ENCODE results near the gene IGFBP2.
"Not testable (repeated sequence)": the region's sequence is repeated elsewhere in the genome, so short reads cannot be mapped to it uniquely, and the experiment has no call there.

The IGFBP2 gene, protein sequence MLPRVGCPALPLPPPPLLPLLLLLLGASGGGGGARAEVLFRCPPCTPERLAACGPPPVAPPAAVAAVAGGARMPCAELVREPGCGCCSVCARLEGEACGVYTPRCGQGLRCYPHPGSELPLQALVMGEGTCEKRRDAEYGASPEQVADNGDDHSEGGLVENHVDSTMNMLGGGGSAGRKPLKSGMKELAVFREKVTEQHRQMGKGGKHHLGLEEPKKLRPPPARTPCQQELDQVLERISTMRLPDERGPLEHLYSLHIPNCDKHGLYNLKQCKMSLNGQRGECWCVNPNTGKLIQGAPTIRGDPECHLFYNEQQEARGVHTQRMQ

DNA sequence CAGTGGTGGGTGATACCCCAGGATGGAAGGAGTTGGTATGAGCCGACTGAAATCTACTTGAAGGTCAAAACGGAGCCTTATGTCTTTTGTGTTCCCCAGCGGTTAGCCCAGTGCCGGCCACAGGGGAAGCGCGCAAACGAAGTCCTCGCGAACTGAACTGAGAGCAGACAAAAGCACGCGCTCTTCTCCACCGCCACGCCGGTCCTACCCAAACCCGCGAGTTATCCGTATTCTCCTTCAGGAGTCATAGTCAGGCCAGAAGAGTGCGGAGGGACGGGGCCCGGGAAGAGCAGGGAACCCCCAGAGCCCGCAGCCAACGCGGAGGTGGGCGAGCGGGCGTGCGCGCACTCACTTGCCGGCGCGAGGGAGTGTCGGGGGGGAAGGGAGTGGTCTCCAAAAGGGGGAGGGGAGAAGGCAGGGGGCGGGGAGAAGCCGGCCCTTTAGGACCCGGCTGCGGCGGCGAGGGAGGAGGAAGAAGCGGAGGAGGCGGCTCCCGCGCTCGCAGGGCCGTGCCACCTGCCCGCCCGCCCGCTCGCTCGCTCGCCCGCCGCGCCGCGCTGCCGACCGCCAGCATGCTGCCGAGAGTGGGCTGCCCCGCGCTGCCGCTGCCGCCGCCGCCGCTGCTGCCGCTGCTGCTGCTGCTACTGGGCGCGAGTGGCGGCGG, at the start of gene IGFBP2:
Gene IGFBP2, plus strand, starts transcription at position 469 of the 664 bp plus-strand sequence. Its CDS starts 104 bp downstream, at position 573.
- no peak for DNase-seq

DNA sequence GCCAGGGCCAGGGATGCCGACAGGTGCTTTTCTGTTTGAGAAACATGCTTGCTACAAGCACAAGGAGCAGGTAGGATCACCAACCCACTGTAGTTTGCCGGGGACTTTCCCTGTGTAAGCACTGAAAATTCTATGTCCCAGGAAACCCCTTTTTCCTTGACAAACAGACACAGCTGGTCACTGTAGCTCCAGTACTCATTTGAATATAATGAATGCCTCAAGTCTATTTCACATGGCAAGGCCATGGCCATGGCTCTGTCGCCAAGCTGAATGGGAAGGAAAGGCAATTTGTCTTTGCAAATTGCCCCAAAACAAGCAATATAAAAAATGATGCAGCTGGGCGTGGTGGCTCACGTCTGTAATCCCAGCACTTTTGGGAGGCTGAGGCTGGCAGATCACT, 49.6 kb upstream of the IGFBP2 start:
- no peak for DNase-seq

DNA sequence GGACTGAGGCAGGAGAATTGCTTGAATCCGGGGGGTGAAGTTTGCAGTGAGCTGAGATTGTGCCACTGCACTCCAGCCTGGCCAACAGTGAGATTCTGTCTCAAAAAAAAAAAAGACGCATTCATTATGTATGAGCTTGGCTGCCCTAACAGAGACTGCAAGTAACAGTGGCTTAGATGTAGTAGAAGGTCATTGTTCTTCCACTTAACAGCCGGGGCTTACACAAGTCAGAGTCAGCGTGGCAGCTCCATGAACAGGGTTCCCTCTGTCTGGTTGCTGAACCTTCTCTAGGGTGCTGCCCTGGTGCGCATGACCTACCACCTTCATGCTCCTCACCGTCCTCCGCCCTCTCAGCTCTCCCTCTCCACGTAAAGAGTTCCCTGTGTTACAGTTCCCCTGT, 49.1 kb upstream of the IGFBP2 start:
- no peak for DNase-seq

DNA sequence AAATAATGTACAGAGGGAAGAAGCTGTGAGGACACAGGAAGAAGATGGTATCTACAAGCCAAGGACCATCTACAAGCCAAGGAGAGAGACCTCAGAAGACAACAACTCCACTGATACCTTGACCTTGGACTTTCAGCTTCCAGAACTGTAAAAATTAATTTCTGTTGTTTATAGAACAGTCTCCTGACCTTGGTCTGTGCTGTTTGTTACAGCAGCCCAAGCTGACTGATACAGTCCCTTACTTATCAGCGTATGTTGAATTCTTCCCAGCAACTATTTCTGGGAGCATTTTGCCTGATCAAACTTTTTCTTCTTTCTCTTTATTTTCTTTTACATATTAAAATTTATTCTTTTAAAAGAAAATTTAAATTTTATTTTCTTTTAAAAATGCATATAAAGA, 47.8 kb upstream of the IGFBP2 start:
- no peak for DNase-seq

DNA sequence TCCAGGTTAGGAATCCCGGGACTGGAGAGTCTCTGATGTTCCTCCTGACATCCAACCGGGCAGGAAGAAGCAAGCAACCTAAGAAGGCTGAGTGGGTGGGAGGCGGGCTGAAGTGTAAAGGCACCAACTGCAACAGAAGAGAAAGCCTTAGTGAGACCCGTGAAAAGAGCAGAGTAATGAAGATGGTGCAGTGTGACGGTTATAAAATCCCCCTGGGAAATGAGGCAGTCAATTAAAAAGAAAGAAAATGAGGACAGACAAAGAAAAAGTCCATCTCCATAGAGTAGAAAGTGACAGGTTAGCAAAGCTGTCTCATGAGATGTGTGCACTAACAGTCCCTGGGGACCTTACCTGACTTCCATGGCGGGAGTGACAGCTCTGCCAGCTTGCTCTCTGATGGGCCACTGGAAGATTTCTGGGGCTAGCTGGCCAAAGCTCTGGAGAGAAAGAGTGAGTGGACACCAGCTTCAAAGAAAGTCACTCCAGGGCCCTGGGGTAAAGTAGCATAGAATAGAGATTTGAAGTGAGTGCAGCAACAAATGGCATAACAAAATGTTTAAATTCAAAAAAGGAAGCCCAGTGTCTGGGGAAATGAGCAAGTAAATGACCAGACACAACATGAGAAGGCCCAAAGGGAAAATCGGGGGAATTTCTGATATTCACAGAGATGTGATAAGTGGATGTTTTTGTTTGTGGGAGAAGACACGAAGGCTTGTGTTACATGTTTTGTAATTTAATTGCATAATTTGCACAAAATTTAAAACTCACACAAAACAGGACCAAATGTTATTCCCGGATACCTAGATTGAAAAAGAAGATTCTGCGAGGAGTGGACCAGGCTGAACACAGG, 44.1 kb upstream of the IGFBP2 start:
- no peak for DNase-seq

DNA sequence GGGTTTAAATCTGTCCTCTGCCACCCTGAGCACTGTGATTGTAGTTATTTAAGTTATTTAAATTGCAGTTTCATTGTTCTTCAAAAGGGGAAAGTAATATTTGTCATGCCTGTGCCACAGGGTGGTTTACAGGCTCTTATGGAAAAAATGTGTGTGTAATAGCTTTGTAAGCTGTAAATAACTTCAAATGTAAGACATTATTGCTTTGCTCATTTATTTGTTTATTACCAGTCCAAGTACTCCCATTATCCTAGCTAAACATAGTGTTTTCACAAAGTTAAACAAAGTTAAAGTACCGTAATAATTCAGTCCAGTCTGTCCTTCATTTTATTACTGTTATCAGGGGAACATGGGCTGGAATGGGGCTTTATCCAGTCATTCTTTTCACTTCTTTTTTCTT, 43.4 kb upstream of the IGFBP2 start:
- no peak for DNase-seq

DNA sequence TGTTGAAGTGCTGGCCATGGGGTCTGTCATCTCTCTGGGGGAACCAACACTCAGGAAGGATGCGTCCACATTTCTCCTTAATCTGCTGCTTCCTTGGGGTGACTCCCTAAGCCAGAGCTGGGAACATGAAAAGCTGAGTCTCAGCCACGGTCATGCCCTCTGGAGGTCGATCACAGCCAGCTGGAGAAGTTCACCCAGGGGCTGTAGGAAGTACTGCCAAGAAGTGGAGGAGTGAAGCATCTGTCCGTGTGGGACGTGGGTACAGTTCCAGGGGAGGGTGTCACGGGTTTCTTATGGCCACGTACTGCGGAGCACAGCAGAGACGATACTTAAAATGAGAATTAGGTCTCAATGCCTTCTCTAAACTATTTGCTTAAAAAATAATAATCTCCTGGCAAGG, 42.4 kb upstream of the IGFBP2 start:
- no peak for DNase-seq

DNA sequence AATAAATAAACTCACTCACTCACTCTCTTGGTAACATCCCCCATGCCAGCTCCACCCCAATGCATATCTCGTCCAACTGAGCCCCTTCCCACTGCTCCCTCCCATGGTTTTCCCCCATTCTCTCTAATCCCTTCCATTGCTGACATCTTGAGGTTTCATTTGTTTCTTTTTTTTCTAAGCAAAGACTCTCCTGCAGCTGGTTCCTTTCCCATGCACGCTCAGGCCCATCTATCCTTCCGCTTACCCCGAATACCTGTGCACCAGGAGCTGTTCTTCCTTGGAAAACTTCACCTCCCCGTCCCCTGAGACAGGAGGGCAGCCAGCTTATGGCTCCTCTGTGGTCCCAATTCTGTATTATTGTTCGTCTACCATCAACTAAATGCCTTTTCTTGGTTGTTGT, 41.7 kb upstream of the IGFBP2 start:
- no peak for DNase-seq

DNA sequence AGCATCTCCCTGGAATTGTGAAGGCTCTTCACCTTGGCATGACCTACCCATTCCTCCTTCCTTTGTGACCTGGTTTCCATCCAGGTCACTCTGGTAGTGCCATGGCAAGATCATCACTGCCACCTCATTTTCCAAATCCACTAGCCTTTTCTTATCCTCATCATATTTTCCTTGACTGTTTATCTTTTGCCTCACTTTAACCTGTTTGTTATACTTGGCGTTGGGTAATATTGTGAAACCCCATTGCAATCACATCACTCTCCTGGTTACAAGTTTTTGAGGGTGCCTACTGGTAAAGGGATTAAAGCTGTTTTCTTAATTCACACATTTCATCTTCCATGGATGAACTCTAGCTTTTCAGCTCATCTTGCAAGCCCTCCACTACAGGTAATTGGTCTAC, 39.1 kb upstream of the IGFBP2 start:
- no peak for DNase-seq

DNA sequence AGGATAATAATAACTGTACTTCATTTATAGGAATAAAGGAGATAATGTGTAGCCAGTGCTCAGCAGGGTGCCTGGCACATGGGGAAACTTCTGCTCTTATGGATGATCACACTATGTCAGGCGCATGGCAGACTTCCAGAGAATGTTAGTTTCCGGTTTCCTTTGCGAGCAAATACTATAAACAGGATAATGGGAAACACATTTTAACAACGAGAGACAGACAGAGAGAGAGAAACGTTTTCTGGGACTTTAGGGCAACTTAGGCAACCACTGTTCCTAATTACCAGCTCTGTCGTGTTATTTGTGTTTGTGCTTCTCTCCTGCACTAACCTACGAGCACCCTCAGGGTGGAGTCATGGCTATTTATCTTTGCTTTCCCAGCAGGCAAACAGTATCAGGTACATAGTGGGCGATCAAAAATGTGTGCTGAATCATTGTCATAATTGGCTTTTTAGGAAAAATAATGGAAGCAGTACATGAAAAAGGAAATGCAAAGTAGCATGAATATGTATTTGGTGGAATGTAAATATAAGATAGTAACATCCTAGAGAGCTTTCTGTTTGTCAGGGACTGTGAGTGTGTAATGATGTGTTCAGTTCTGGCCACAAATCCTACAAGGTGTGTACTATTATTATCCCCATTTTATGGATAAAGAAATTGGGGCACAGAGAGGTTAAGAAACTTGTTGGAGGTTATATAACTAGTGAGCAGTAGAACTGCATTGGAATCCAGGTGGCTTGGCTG, 36.8 kb upstream of the IGFBP2 start:
- peak; percentile 66 for DNase-seq

DNA sequence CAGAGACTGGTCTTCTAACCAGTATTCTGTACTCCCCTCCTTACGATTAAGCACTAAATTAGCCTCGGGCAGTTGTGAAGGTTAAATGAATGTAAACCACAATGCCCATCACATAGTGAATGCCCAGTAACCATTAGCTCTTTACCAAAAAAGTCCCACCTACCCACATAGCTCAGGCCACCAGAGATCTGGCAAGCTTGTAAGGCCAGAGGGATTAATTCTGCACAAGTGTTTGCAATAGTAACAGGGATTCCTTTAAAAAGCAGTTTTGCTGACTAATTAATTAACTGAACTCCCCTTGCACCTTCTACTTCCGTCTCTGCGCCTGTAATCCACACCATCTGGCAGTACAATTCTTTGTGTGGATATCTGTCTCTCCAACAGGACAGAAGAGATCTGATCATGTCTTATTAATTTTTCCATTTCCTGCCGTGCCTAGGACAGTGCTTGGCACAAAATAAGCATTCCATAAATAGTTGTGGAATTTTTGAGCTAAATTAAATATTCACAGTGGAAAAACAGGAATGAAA, 36.2 kb upstream of the IGFBP2 start:
- DNase-seq, result peak; percentile 20

DNA sequence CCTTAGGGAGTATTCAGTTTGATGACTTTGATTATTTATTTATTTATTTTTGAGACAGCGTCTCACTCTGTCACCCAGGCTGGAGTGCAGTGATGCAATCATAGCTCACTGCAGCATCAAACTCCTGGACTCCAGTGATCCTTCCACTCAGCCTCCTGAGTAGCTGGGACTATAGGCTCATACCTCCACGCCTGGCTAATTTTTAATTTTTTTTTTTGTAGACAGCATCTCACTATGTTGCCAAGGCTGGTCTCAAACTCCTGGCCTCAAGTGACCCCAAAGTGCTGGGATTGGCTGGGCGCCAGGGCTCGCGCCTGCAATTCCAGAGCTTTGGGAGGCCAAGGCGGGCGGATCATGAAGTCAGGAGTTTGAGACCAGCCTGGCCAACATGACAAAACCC, 35.4 kb upstream of the IGFBP2 start:
- DNase-seq, result not testable (repeated sequence)

DNA sequence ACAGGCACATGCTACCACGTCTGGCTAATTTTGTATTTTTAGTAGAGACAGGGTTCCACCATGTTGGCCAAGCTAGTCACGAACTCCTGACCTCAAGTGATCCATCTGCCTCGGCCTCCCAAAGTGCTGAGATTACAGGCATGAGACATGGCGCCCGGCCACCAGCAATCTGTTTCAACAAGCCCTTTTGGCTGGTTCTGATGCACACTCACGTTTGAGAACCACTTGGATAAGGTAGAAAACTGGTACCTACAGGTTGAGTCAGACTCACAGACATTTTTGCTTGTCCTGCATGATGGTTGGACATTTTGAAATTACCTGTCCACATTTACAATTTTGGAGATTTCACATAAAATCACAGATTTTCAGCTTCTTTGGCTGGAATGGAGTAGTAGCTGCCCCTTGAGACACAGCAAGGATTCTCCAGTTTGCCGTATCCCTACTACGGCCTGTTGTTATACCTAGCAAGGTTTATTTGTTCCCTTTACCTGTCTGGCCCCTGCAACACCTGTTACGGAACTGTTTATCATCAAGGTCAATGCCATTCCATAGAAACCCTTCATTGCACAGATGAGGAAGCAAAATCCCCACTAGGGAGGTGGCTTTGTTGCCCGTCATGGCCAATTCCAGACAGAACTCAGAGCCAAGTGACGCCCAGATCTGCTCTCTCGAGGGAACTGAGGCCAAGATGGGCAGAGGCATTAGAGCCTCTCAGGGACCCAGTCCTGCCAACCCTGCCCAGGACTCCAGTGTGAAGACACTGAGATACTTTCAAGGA, 31.4 kb upstream of the IGFBP2 start:
- no peak for DNase-seq

DNA sequence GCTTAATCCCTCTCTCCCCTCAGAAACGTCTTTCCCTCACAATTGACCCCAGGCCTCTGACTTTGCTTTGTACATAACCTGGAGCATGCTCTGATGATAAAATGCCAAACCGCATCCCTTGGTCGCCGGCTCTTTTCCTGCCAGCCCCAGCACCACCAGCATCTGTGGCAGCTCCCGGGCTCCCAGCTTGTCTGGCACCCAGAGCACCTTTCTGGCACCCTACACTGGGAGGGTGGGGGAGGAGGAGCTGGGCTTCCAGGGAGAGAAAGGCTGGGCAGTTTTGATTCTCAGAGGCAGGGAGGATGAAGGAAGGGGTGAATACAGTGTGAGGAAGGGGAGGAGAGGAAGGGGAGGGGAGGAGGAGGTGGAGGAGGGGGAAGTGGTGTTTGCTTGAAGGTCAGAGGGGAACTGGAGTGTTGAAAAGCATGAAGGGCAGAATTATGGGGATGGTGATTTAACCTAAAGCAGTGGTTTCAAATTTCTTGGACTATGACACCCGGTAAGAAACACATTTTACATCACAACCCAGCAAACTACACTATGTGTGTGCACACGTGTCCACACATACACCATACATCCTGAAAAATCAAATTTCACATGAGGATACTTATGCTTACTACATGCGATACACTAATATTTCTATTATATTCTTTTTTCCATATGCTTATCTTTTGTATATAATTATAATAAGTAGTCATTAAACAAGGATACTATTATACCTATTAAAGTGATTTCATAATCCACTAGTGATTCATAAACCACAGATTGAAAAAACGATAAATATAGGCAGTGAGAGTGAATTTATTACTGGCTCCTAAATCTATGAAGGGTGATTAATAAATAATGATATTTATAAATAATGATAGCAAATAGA, 30.0 kb upstream of the IGFBP2 start:
- no peak for DNase-seq

DNA sequence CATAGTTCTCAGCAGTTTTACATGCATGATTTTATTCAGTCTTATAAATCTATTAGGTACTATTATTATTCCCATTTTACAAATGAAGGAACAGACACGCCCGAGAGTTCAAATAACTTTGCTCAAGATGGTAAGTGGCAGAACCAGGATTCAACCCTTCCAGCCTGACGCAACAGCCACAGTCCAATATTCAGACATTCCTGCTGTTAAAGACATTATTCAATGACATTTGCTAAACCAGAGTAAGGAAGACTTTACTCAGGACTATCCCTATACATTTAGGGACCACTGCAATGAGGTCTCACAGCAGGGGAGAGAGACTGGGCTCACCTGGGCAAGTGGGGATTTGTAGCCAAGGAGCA, 29.4 kb upstream of the IGFBP2 start:
- no peak for DNase-seq

DNA sequence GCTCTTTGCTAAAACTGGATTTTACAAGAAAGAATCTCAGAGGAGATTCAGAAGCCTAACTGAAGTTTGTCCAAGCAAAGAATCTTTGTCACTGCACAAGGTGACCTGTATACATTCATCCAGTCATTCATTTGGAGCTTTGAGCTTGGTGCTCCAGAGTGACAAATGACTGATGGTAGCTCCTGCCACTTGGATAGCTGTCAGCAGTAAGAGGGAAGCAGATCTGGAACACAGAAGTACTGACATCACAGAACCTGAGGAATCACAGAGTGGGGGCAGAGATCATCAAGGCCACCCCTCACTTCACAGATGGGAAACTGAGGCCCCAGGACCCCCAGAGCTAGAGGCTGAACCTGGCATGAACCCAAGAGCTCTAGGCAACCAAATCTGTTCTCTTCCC, 28.8 kb upstream of the IGFBP2 start:
- DNase-seq, result no peak

DNA sequence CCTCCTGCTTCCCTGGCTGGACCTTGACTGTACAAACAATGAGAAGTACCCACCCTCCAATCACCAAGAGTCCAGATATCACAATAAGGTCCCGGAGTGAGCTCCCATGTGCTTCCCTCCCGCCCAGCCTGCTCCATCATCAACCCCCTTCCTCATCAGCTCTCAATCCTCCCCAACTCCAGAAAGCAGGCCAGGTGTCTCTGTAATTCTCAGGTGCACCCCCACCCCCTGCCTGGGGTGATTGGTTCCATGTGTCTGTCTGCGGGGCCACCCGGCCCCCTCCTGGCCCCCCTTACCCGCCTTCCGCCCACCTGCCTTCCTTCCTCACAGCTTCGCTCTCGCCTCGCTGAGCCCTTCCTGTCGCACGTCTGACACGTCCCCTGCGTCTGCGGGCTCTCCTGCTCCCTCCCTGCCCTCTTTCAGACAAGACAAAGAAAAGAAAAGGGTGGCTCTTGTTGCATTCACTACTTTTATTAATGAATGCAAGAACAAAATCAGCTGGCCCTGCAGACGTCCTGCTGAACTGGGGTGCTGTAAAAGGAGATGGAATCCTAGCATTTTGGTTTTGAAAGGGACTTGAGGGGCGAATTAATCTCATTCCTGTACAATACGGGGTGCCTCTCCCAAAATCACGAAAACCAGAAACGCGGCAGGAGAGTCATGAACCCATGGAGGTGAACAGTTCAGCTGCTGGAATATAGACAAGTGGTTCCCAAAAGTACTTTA, 26.5 kb upstream of the IGFBP2 start:
- DNase-seq, result no peak

DNA sequence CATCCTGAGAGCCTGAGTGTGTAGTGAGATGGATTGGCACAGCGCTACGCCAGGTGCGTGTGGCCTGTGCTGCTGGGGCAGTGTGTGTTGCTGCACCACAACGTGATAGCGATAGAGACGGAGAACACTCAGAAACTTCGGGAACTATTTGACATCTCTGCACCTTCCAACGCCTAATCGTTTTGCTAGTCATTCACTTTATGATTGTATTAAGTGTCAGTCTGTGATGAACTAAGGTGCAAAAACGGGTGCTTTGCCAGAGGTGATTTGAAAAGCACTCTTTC, 26.0 kb upstream of the IGFBP2 start:
- DNase-seq, result no peak

DNA sequence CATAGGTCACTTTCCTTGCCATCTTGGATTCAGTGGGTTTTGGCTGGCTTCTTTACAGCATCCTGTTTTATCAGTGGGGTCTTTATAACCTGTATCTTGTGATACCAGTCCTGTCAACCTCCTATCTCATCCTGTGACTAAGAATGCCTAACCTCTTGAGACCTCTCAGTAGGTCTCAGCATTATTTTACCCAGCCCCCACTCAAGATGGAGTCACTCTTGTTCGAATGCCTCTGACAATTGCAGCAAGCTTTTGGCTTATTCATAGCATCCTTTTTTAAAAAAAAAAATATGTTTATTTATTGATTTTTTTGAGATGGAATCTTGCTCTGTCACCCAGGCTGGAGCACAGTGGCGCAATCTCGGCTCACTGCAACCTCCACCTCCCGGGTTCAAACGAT, 24.7 kb upstream of the IGFBP2 start:
- no peak for DNase-seq

DNA sequence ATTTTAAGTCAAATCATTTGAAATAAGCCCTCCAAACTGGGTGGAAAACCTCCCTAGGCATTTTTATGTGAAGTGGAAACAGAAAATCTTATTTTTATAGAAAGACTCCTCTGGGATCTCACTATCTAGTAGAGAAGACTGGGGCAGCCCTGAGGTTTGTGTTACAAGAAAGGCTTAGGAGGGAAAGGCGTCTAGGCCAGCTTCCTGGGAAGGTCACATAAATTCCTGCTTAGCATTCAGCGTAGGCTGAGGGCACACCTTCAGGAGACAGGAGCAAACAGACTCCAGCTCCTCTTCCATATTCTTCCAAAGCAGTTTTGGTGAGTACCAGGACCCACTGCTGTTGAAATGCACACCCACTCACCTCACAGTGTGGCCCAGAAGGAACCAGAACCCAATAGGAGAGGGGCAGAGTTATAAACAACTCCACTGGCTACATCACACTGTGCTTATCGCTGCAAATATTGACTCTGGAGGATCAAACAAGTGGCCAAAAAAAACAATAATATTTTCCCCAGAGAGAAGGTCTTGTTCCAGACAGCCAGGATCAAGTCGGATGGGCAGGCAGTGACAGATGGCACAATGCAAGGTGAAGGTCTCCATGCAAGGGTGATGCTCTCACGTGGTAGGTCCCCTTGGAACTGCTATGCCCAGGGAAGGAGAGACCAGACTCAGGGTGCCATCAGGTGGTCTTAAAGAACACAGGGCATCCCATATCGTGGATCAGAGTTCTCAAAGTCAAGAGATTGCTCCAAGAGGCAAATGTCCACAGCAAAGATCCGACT, 17.7 kb upstream of the IGFBP2 start:
- DNase-seq, result no peak

Data from NCI-H2029 treated with DMSO at 0.1 percent for 48 hours (cell line).